CD14-positive monocyte (primary cell): ENCODE data around the gene NDUFAF2. TPM values are rescaled to one million over a fixed set of nuclear protein-coding genes. Genes with fewer than 3 reads are reported as not detected.

Experiments used
- DNase-seq, 3 donors: peaks; one replicate each; pipeline ENCODE4 v3.0.0-alpha.2; 2011 to 2022
- H2AFZ ChIP-seq: 2 replicates; pipeline ENCODE4 v1.6.0; 2012; ENCODE audit warnings: mild to moderate bottlenecking, low read depth, low read length, inconsistent platforms; ENCODE audit not compliant: insufficient read depth, poor library complexity, severe bottlenecking
- H3K27ac ChIP-seq, 2 donors: 1 replicate in 1 of 2; 2 replicates in 1 of 2; pipeline ENCODE4 v1.5.1; 2012 to 2013; ENCODE audit warnings: low read length in 2 of 2, control low read depth in 1 of 2, inconsistent platforms in 1 of 2, low read depth in 1 of 2, mild to moderate bottlenecking in 1 of 2
- H3K27me3 ChIP-seq, 2 donors: one replicate each; pipeline versions ENCODE4 v1.6.0 to v1.6.1; 2011 to 2013; ENCODE audit warnings: low read length in 2 of 2; ENCODE audit not compliant: control insufficient read depth in 2 of 2, insufficient read depth in 2 of 2
- H3K36me3 ChIP-seq, 2 donors: replicated peaks in 1 of 2; 1 replicate in 1 of 2; 2 replicates in 1 of 2; pipeline versions ENCODE4 v1.5.1 to v1.6.1; 2012 to 2013; ENCODE audit warnings: low read length in 2 of 2, control low read depth in 1 of 2, inconsistent platforms in 1 of 2, mild to moderate bottlenecking in 1 of 2; ENCODE audit not compliant: insufficient read depth in 2 of 2, control insufficient read depth in 1 of 2
- H3K4me1 ChIP-seq, 2 donors: 1 replicate in 1 of 2; 2 replicates in 1 of 2; pipeline versions ENCODE4 v1.5.1 to v1.6.1; 2012 to 2013; ENCODE audit warnings: low read length in 2 of 2, control low read depth in 1 of 2, inconsistent platforms in 1 of 2, mild to moderate bottlenecking in 1 of 2, moderate library complexity in 1 of 2; ENCODE audit not compliant: insufficient read depth in 2 of 2, control insufficient read depth in 1 of 2
- H3K4me2 ChIP-seq: replicated peaks from 2 replicates; pipeline ENCODE3; 2012; ENCODE audit warnings: low read length, moderate library complexity, mild to moderate bottlenecking; ENCODE audit not compliant: poor library complexity, severe bottlenecking; ENCODE audit errors: extremely low read depth
- H3K4me3 ChIP-seq, 3 experiments: fragments of 200-600 bp in 1 of 3; sonication (generic) in 1 of 3; replicated peaks in 1 of 3; 1 replicate in 2 of 3; 2 replicates in 1 of 3; pipeline ENCODE4 v1.5.1; 2011 to 2013; ENCODE audit warnings: low read length in 3 of 3, mild to moderate bottlenecking in 3 of 3, control low read depth in 2 of 3, low read depth in 2 of 3, inconsistent platforms in 1 of 3, moderate library complexity in 1 of 3
- H3K79me2 ChIP-seq: 2 replicates; pipeline ENCODE4 v1.6.0; 2012; ENCODE audit warnings: mild to moderate bottlenecking, control low read depth, inconsistent platforms, low read length, moderate library complexity; ENCODE audit not compliant: insufficient read depth
- H3K9ac ChIP-seq: 2 replicates; pipeline ENCODE4 v1.6.0; 2017; ENCODE audit warnings: low read length, mild to moderate bottlenecking; ENCODE audit not compliant: insufficient read depth, poor library complexity, severe bottlenecking
- H3K9me3 ChIP-seq, 2 donors: replicated peaks in 1 of 2; 1 replicate in 1 of 2; 2 replicates in 1 of 2; pipeline versions ENCODE4 v1.5.1 to v1.6.1; 2012 to 2013; ENCODE audit warnings: low read length in 2 of 2, control low read depth in 1 of 2; ENCODE audit not compliant: control insufficient read depth in 1 of 2, insufficient read depth in 1 of 2
- H4K20me1 ChIP-seq: 2 replicates; pipeline ENCODE4 v1.6.0; 2012; ENCODE audit warnings: mild to moderate bottlenecking, low read length, control low read depth, moderate library complexity; ENCODE audit not compliant: insufficient read depth
- H3K27ac Mint-ChIP-seq, 7 donors: one replicate each; pipeline ENCODE4 v1.8.0; 2020; ENCODE audit warnings: mild to moderate bottlenecking in 7 of 7, mixed read lengths in 7 of 7, moderate library complexity in 6 of 7, inconsistent platforms in 2 of 7
- H3K27me3 Mint-ChIP-seq, 3 donors: one replicate each; pipeline ENCODE4 v1.8.0; 2021 to 2022; ENCODE audit warnings: low read depth in 3 of 3, mild to moderate bottlenecking in 3 of 3, mixed read lengths in 3 of 3, moderate library complexity in 3 of 3, inconsistent platforms in 1 of 3
- H3K36me3 Mint-ChIP-seq, 2 donors: one replicate each; pipeline ENCODE4 v1.8.0; 2020; ENCODE audit warnings: mixed read lengths in 2 of 2, inconsistent platforms in 1 of 2, mild to moderate bottlenecking in 1 of 2
- H3K4me1 Mint-ChIP-seq: one replicate; pipeline ENCODE4 v1.8.0; 2020; ENCODE audit warnings: mild to moderate bottlenecking, mixed read lengths
- H3K4me3 Mint-ChIP-seq, 2 donors: one replicate each; pipeline ENCODE4 v1.8.0; 2020; ENCODE audit warnings: mild to moderate bottlenecking in 2 of 2, mixed read lengths in 2 of 2, moderate library complexity in 1 of 2
- H3K9me3 Mint-ChIP-seq, 7 donors: one replicate each; pipeline ENCODE4 v1.8.0; 2020 to 2022; ENCODE audit warnings: mixed read lengths in 7 of 7, mild to moderate bottlenecking in 6 of 7, moderate library complexity in 6 of 7, inconsistent platforms in 2 of 7
- CTCF ChIP-seq: fragments of 200-600 bp; IDR thresholded peaks from one replicate; pipeline ENCODE4 v1.8.0; 2022; ENCODE audit warnings: antibody characterized with exemption, mild to moderate bottlenecking
- WGBS: methylation state at CpG from one replicate; pipeline ENCODE4 v1.1.5; 2013; ENCODE audit warnings: missing lambda C conversion rate; ENCODE audit not compliant: insufficient coverage; 5-methylcytosine and 5-hydroxymethylcytosine counted together
- intact Hi-C, 2 donors: fragments of 100-400 bp; cut with micrococcal nuclease; formaldehyde crosslinking; loops; one replicate each; pipeline versions ENCODE4 v1.15.0 to v1.15.1; 2023
- polyA plus RNA-seq, 3 donors: library from polyadenylated mRNA; depleted of rRNA in 1 of 3; unstranded in 2 of 3; stranded (reverse) in 1 of 3; fragments of 300-500 nt in 2 of 3; fragments of >200 nt in 1 of 3; fragmentation: Illumina TruSeq in 2 of 3; gene quantifications; 1 replicate in 2 of 3; 2 replicates in 1 of 3; pipeline ENCODE4 v1.2.3, GENCODE V29; 2012 to 2021

Gene NDUFAF2
- polyA plus RNA-seq, 3 donors, result 5.9 to 29.5 (median 25.0) TPM

GRCh38 chr5:61130289-61130688 lies 185.3 kb downstream of the NDUFAF2 start:
- no peaks in the 10 kb centered on the region for H3K27me3 Mint-ChIP-seq
- H3K4me2 ChIP-seq, result no peak overlapping the region
- H2AFZ ChIP-seq, result no peak overlapping the region
- no peaks in the 10 kb centered on the region for H4K20me1 ChIP-seq
- no CpG with 5 or more reads among the region's 2 CpGs for WGBS
- TF ChIP-seq CTCF, result no peak
- no peak overlapping the region for H3K4me3 ChIP-seq
- H3K27ac ChIP-seq, result no peak overlapping the region
- intact Hi-C loops, result no loop called here
- H3K9me3 ChIP-seq, result no peaks in the 10 kb centered on the region
- H3K4me1 Mint-ChIP-seq, result peaks cover 4% of the 10 kb centered on the region
- H3K4me3 Mint-ChIP-seq, result no peak overlapping the region
- no peaks in the 10 kb centered on the region for H3K4me1 ChIP-seq
- no peaks in the 10 kb centered on the region for H3K27me3 ChIP-seq
- H3K9me3 Mint-ChIP-seq, result peaks cover 0 to 10% (median 4%) of the 10 kb centered on the region in 7 donors
- no peaks in the 10 kb centered on the region for H3K79me2 ChIP-seq
- H3K36me3 ChIP-seq, result no peaks in the 10 kb centered on the region
- H3K27ac Mint-ChIP-seq, result no peak overlapping the region
- DNase-seq, result no peak
- H3K36me3 Mint-ChIP-seq, result peaks cover 0 to 3% of the 10 kb centered on the region in 2 donors
- H3K9ac ChIP-seq, result no peak overlapping the region

- TF ChIP-seq CTCF, result no peak
- DNase-seq, result no peak
These were observed 187.6 kb downstream of the NDUFAF2 start for GRCh38 chr5:61132559-61132958.

More at GRCh38 chr5:61132559-61132958, 187.6 kb downstream of the NDUFAF2 start:
- Mint-ChIP-seq H3K27ac (no peak overlapping the region), H3K4me1 (peaks cover 10% of the 10 kb centered on the region), H3K9me3 (peaks cover 0 to 8% (median 4%) of the 10 kb centered on the region in 7 donors), H3K4me3 (no peak overlapping the region), H3K27me3 (no peaks in the 10 kb centered on the region), H3K36me3 (peaks cover 0 to 3% of the 10 kb centered on the region in 2 donors)
- WGBS, result no CpG with 5 or more reads among the region's 1 CpG
- Histone ChIP-seq H3K27ac (no peak overlapping the region), H3K4me1 (no peaks in the 10 kb centered on the region), H3K36me3 (no peaks in the 10 kb centered on the region), H3K9ac (no peak overlapping the region), H3K4me3 (no peak overlapping the region), H4K20me1 (no peaks in the 10 kb centered on the region), H3K79me2 (no peaks in the 10 kb centered on the region), H3K9me3 (no peaks in the 10 kb centered on the region), H3K4me2 (no peak overlapping the region), H3K27me3 (no peaks in the 10 kb centered on the region), H2AFZ (no peak overlapping the region)
- intact Hi-C loops, result no loop called here
